A673 (cell line): Measurements from ENCODE around the gene PIGP. TPM values are rescaled to one million over a fixed set of nuclear protein-coding genes. Genes with fewer than 3 reads are reported as not detected.

Experiments
- BruUV-seq: library from RNA; stranded (reverse); fragments of 400-500 nt; replicated peaks from 2 replicates; lab custom pipeline; 2021; lab: Mats Ljungman, UMichigan
- CTCF ChIA-PET: fragments of 300-600 bp; sonication (Branson Sonifier 250); formaldehyde crosslinking; loops from one replicate; lab custom pipeline; 2022; ENCODE audit warnings: antibody characterized with exemption; lab: Charles Lee
- POLR2A ChIA-PET: fragments of 300-600 bp; sonication (Branson Sonifier 250); formaldehyde crosslinking; loops from one replicate; lab custom pipeline; 2022; ENCODE audit warnings: antibody characterized with exemption; ENCODE audit not compliant: low non-redundant PET; lab: Charles Lee
- DNase-seq: peaks from one replicate; pipeline ENCODE4 v3.0.0-alpha.2; 2015; ENCODE audit warnings: low spot score
- H3K27ac ChIP-seq: fragments of 200-600 bp; sonication (generic); 2 replicates; pipeline ENCODE4 v1.5.1; 2016; ENCODE audit warnings: mixed run types, low read depth, mild to moderate bottlenecking, mixed read lengths, antibody characterized with exemption, low read length; ENCODE audit not compliant: poor library complexity, severe bottlenecking
- H3K27me3 ChIP-seq: fragments of 200-600 bp; sonication (generic); replicated peaks from 2 replicates; pipeline ENCODE4 v1.6.1; 2017; ENCODE audit warnings: mixed run types, low read depth, mild to moderate bottlenecking, mixed read lengths, antibody characterized with exemption, low read length; ENCODE audit not compliant: insufficient read depth, poor library complexity
- H3K36me3 ChIP-seq: fragments of 200-600 bp; sonication (generic); 2 replicates; pipeline ENCODE4 v1.6.1; 2016; ENCODE audit warnings: mixed run types, mild to moderate bottlenecking, mixed read lengths, antibody characterized with exemption, low read length; ENCODE audit not compliant: insufficient read depth, poor library complexity, severe bottlenecking
- H3K4me1 ChIP-seq: fragments of 200-600 bp; sonication (generic); 2 replicates; pipeline ENCODE4 v1.6.1; 2017; ENCODE audit warnings: mixed run types, mild to moderate bottlenecking, mixed read lengths, antibody characterized with exemption, low read length; ENCODE audit not compliant: insufficient read depth, poor library complexity, severe bottlenecking
- H3K4me3 ChIP-seq: fragments of 200-600 bp; sonication (generic); 2 replicates; pipeline ENCODE4 v1.5.1; 2016; ENCODE audit warnings: low read depth, mixed run types, mild to moderate bottlenecking, mixed read lengths, low read length; ENCODE audit not compliant: poor library complexity, severe bottlenecking
- H3K9me3 ChIP-seq: fragments of 200-600 bp; sonication (generic); 2 replicates; pipeline ENCODE4 v1.6.1; 2016; ENCODE audit warnings: mixed run types, low read depth, mild to moderate bottlenecking, mixed read lengths, antibody characterized with exemption, low read length; ENCODE audit not compliant: poor library complexity, severe bottlenecking
- EZH2 ChIP-seq: fragments of 200-600 bp; sonication (generic); IDR thresholded peaks from 2 replicates; pipeline ENCODE4 v1.6.1; 2017; ENCODE audit warnings: borderline replicate concordance, low read depth, mild to moderate bottlenecking, mixed read lengths, antibody characterized with exemption, low read length; ENCODE audit not compliant: poor library complexity, severe bottlenecking
- intact Hi-C: fragments of 100-400 bp; cut with micrococcal nuclease; formaldehyde crosslinking; loops from one replicate; pipeline ENCODE4 v1.10.0; 2022; ENCODE audit not compliant: unreplicated experiment
- total RNA-seq: library from RNA; stranded (reverse); gene quantifications from 2 replicates; pipeline ENCODE4 v1.2.3, GENCODE V29; 2021
- TF ChIP-seq, protein P1 (sequence below): fragments of 300-800, 200-600 bp; sonication (generic); conservative IDR thresholded peaks from 2 replicates; pipeline ENCODE4 v1.5.1; 2017; ENCODE audit warnings: low read depth, mild to moderate bottlenecking, antibody characterized with exemption, low read length, moderate library complexity, mixed read lengths

The PIGP gene
- total RNA-seq, 1 experiment from 2014 or later, result 30.7 TPM

DNA sequence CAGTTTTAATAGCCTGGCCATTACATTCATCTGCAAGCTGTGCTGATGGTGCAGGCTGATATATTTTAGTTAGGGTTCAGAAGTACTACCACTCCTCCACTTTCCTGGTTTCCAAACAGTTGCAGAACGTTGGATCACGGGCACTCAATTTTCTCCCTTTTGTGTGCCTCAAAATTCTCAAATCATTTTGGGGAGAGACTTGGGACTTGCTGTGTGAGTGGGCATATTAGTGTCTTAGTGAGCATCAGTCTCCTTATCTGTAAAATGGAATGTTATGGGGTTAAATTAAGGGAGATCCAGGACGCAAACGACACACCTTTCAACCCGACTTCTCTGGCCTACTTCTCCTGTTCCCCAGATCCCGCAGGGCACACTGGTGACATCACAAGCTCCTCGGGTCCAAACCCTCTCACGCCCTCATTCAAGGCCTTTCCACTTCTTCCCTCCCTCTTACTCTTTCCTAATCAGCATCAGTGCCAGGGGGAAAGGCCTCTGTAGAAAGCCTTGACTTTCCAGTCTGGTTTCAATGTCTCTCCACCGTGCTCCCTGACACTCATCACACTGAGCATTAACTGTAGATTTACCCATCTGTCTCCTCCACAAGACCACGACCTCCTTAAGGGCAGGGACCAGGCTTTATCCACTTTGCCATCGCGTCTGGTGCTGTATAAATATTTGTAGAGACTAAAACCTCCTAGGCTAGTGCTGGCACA, 1.2 kb downstream of the PIGP start:
- H3K27me3 ChIP-seq, result no peaks in the 10 kb centered on the region
- H3K27ac ChIP-seq, result peak overlapping the region; percentile 93
- TF ChIP-seq, protein P1, sequence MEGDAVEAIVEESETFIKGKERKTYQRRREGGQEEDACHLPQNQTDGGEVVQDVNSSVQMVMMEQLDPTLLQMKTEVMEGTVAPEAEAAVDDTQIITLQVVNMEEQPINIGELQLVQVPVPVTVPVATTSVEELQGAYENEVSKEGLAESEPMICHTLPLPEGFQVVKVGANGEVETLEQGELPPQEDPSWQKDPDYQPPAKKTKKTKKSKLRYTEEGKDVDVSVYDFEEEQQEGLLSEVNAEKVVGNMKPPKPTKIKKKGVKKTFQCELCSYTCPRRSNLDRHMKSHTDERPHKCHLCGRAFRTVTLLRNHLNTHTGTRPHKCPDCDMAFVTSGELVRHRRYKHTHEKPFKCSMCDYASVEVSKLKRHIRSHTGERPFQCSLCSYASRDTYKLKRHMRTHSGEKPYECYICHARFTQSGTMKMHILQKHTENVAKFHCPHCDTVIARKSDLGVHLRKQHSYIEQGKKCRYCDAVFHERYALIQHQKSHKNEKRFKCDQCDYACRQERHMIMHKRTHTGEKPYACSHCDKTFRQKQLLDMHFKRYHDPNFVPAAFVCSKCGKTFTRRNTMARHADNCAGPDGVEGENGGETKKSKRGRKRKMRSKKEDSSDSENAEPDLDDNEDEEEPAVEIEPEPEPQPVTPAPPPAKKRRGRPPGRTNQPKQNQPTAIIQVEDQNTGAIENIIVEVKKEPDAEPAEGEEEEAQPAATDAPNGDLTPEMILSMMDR, result no peak
- CTCF ChIA-PET, result interaction anchor here (0.5 to 1.2 kb wide), 3 partner anchors 11 to 412 kb away, joined by 3 to 4 read pairs (median 3); no protein-coding TSS in a partner anchor
- no peaks in the 10 kb centered on the region for H3K9me3 ChIP-seq
- TSS peak; percentile 42 for BruUV-seq
- POLR2A ChIA-PET, result no interaction called here
- intact Hi-C loops, result no loop called here
- peaks cover 22% of the 10 kb centered on the region for H3K36me3 ChIP-seq
- peak overlapping the region; percentile 81 for H3K4me3 ChIP-seq
- H3K4me1 ChIP-seq, result peaks cover 23% of the 10 kb centered on the region
- DNase-seq, result peak; percentile 46

GRCh38 chr21:37065561-37066177, 7.2 kb downstream of the PIGP start:
- Histone ChIP-seq H3K27ac (no peak overlapping the region), H3K36me3 (peaks cover 40% of the 10 kb centered on the region), H3K27me3 (no peaks in the 10 kb centered on the region), H3K9me3 (no peaks in the 10 kb centered on the region), H3K4me3 (no peak overlapping the region), H3K4me1 (peaks cover 22% of the 10 kb centered on the region)
- no peak for DNase-seq
- CTCF ChIA-PET, result no interaction called here
- POLR2A ChIA-PET, result no interaction called here
- TF ChIP-seq, protein P1, result no peak
- no peak for TF ChIP-seq EZH2
- intact Hi-C loops, result no loop called here
- no TSS peak for BruUV-seq

DNA sequence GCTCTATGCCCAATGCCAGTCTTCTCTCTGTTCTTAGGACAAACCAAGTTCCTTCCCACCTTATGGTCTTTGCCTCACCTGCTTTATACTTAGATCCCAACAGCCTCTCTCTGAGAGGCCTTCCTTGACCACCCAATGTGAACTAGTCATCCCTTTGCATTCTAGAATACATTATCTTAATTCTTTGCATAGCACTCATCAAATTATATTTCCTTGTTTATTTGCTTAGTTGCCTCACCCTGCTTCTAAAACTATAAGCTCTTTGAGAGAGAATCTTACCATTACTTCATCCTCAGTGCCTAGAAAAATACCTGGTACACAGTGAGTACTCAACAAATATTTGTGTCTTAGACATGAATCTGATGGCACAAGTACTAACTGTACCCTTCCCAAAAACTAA, 8.0 kb downstream of the PIGP start:
- intact Hi-C loops, result no loop called here
- no peak for DNase-seq
- Histone ChIP-seq H3K36me3 (peaks cover 40% of the 10 kb centered on the region), H3K9me3 (no peaks in the 10 kb centered on the region), H3K27ac (no peak overlapping the region), H3K4me3 (no peak overlapping the region), H3K27me3 (no peaks in the 10 kb centered on the region), H3K4me1 (peaks cover 28% of the 10 kb centered on the region)
- TF ChIP-seq, protein P1, result no peak
- no peak for TF ChIP-seq EZH2
- no TSS peak for BruUV-seq
- POLR2A ChIA-PET, result no interaction called here
- CTCF ChIA-PET, result no interaction called here
